Activated naive CD4-positive, alpha-beta T cell treated with anti-CD3 and anti-CD28 coated beads, Interleukin-2, amount 50 U/mL, for 24 hours (primary cell): ENCODE results near the gene SPEM1.

ENCODE experiments used
- H3K27ac Mint-ChIP-seq: one replicate; pipeline ENCODE4 v1.8.0; 2021; ENCODE audit warnings: mild to moderate bottlenecking, mixed read lengths
- H3K27me3 Mint-ChIP-seq: one replicate; pipeline ENCODE4 v1.8.0; 2021; ENCODE audit warnings: mixed read lengths
- H3K36me3 Mint-ChIP-seq: one replicate; pipeline ENCODE4 v1.8.0; 2021; ENCODE audit warnings: mixed read lengths
- H3K4me1 Mint-ChIP-seq: one replicate; pipeline ENCODE4 v1.8.0; 2021; ENCODE audit warnings: mixed read lengths
- H3K4me3 Mint-ChIP-seq: one replicate; pipeline ENCODE4 v1.8.0; 2021; ENCODE audit warnings: mild to moderate bottlenecking, mixed read lengths
- H3K9me3 Mint-ChIP-seq: one replicate; pipeline ENCODE4 v1.8.0; 2021; ENCODE audit warnings: mixed read lengths

Gene SPEM1

GRCh38 chr17:7440113-7440833, 20.1 kb downstream of the SPEM1 start:
- H3K4me1 Mint-ChIP-seq, result peaks cover 40% of the 10 kb centered on the region
- peak overlapping the region; percentile 35 for H3K27ac Mint-ChIP-seq
- H3K27me3 Mint-ChIP-seq, result peaks cover 29% of the 10 kb centered on the region
- H3K9me3 Mint-ChIP-seq, result no peaks in the 10 kb centered on the region
- H3K4me3 Mint-ChIP-seq, result peak overlapping the region; percentile 82
- no peaks in the 10 kb centered on the region for H3K36me3 Mint-ChIP-seq

- Mint-ChIP-seq H3K36me3 (no peaks in the 10 kb centered on the region), H3K27me3 (peaks cover 34% of the 10 kb centered on the region), H3K4me1 (peaks cover 46% of the 10 kb centered on the region), H3K27ac (no peak overlapping the region), H3K9me3 (no peaks in the 10 kb centered on the region), H3K4me3 (peak overlapping the region; percentile 82)
Measured at GRCh38 chr17:7440834-7441195, 20.7 kb downstream of the SPEM1 start.

GRCh38 chr17:7441266-7441665, 21.1 kb downstream of the SPEM1 start:
- H3K4me3 Mint-ChIP-seq, result no peak overlapping the region
- no peak overlapping the region for H3K27ac Mint-ChIP-seq
- H3K4me1 Mint-ChIP-seq, result peaks cover 46% of the 10 kb centered on the region
- no peaks in the 10 kb centered on the region for H3K9me3 Mint-ChIP-seq
- peaks cover 36% of the 10 kb centered on the region for H3K27me3 Mint-ChIP-seq
- H3K36me3 Mint-ChIP-seq, result no peaks in the 10 kb centered on the region

GRCh38 chr17:7442142-7442541, 22.0 kb downstream of the SPEM1 start:
- H3K36me3 Mint-ChIP-seq, result no peaks in the 10 kb centered on the region
- H3K27ac Mint-ChIP-seq, result peak overlapping the region; percentile 11
- H3K9me3 Mint-ChIP-seq, result no peaks in the 10 kb centered on the region
- H3K4me3 Mint-ChIP-seq, result peak overlapping the region; percentile 8
- peaks cover 39% of the 10 kb centered on the region for H3K27me3 Mint-ChIP-seq
- H3K4me1 Mint-ChIP-seq, result peaks cover 41% of the 10 kb centered on the region

- Mint-ChIP-seq H3K27ac (no peak overlapping the region), H3K36me3 (peaks cover 8% of the 10 kb centered on the region), H3K4me3 (no peak overlapping the region), H3K4me1 (peaks cover 35% of the 10 kb centered on the region), H3K27me3 (peaks cover 45% of the 10 kb centered on the region), H3K9me3 (no peaks in the 10 kb centered on the region)
Measured at GRCh38 chr17:7443499-7444485, 23.7 kb downstream of the SPEM1 start.

- no peaks in the 10 kb centered on the region for H3K9me3 Mint-ChIP-seq
- peaks cover 30% of the 10 kb centered on the region for H3K4me1 Mint-ChIP-seq
- peak within 1 kb of the TSS; percentile 80 for H3K4me3 Mint-ChIP-seq
- H3K27ac Mint-ChIP-seq, result peak within 1 kb of the TSS; percentile 14
- H3K36me3 Mint-ChIP-seq, result peaks cover 9% of the 10 kb centered on the region
- H3K27me3 Mint-ChIP-seq, result peaks cover 42% of the 10 kb centered on the region
Measured at GRCh38 chr17:7444682-7445618, 24.8 kb downstream of the SPEM1 start, which contains the start of gene CHRNB1. CHRNB1 (plus strand) TSS chr17:7445061; CDS start chr17:7445128, 67 bp downstream.

GRCh38 chr17:7445619-7445968, 25.5 kb downstream of the SPEM1 start:
- Mint-ChIP-seq H3K9me3 (no peaks in the 10 kb centered on the region), H3K27me3 (peaks cover 39% of the 10 kb centered on the region), H3K27ac (peak overlapping the region; percentile 14), H3K4me3 (peak overlapping the region; percentile 80), H3K36me3 (peaks cover 9% of the 10 kb centered on the region), H3K4me1 (peaks cover 23% of the 10 kb centered on the region)

- Mint-ChIP-seq H3K36me3 (peaks cover 9% of the 10 kb centered on the region), H3K27me3 (peaks cover 24% of the 10 kb centered on the region), H3K9me3 (no peaks in the 10 kb centered on the region), H3K27ac (no peak overlapping the region), H3K4me1 (peaks cover 22% of the 10 kb centered on the region), H3K4me3 (no peak overlapping the region)
Measured at GRCh38 chr17:7448461-7448860, 28.3 kb downstream of the SPEM1 start.

GRCh38 chr17:7459961-7460545, 39.9 kb downstream of the SPEM1 start:
- H3K27ac Mint-ChIP-seq, result no peak overlapping the region
- H3K4me3 Mint-ChIP-seq, result no peak overlapping the region
- peaks cover 21% of the 10 kb centered on the region for H3K4me1 Mint-ChIP-seq
- no peaks in the 10 kb centered on the region for H3K27me3 Mint-ChIP-seq
- no peaks in the 10 kb centered on the region for H3K36me3 Mint-ChIP-seq
- no peaks in the 10 kb centered on the region for H3K9me3 Mint-ChIP-seq

- Mint-ChIP-seq H3K9me3 (no peaks in the 10 kb centered on the region), H3K27ac (peak overlapping the region; percentile 12), H3K4me1 (peaks cover 17% of the 10 kb centered on the region), H3K27me3 (no peaks in the 10 kb centered on the region), H3K36me3 (no peaks in the 10 kb centered on the region), H3K4me3 (no peak overlapping the region)
Measured at GRCh38 chr17:7460850-7461660, 40.9 kb downstream of the SPEM1 start.

- no peaks in the 10 kb centered on the region for H3K36me3 Mint-ChIP-seq
- no peak overlapping the region for H3K27ac Mint-ChIP-seq
- H3K9me3 Mint-ChIP-seq, result no peaks in the 10 kb centered on the region
- H3K4me3 Mint-ChIP-seq, result no peak overlapping the region
- H3K27me3 Mint-ChIP-seq, result no peaks in the 10 kb centered on the region
- H3K4me1 Mint-ChIP-seq, result peaks cover 16% of the 10 kb centered on the region
Measured at GRCh38 chr17:7462474-7463371, 42.6 kb downstream of the SPEM1 start.

- Mint-ChIP-seq H3K27me3 (no peaks in the 10 kb centered on the region), H3K4me3 (no peak overlapping the region), H3K4me1 (peaks cover 18% of the 10 kb centered on the region), H3K9me3 (no peaks in the 10 kb centered on the region), H3K36me3 (no peaks in the 10 kb centered on the region), H3K27ac (no peak overlapping the region)
Measured at GRCh38 chr17:7463372-7463846, 43.3 kb downstream of the SPEM1 start.

- Mint-ChIP-seq H3K27ac (no peak overlapping the region), H3K27me3 (no peaks in the 10 kb centered on the region), H3K9me3 (no peaks in the 10 kb centered on the region), H3K4me1 (peaks cover 18% of the 10 kb centered on the region), H3K4me3 (no peak overlapping the region), H3K36me3 (no peaks in the 10 kb centered on the region)
Measured at GRCh38 chr17:7464081-7464480, 44.0 kb downstream of the SPEM1 start.
